ENCODE measurements around the gene OR8G1. TPM values are rescaled to one million over a fixed set of nuclear protein-coding genes. Genes with fewer than 3 reads are reported as not detected.

The OR8G1 gene
- total RNA-seq, 1 experiment from 2014 or later = not detected

DNA sequence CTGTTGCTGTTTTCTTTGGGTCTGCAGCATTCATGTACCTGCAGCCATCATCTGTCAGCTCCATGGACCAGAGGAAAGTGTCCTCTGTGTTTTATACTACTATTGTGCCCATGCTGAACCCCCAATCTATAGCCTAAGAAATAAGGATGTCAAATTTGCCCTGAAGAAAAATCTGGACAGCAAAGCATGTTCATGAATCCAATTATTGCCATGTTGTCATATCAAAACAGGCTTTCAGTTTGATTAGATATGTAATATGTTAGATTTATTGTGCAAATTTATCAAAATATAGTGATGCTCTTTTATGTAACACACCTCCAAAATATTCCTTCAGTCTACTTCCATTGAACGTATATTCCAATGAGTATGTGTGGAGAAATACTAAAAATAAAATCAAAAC lies 15.4 kb upstream of the OR8G1 start:
- no peak overlapping the region for H4K5ac ChIP-seq (ENCODE audit: insufficient read length, low read depth, low read length)
- no peak overlapping the region for H2AK5ac ChIP-seq (ENCODE audit: insufficient read length, low read length)
- H4K91ac ChIP-seq (ENCODE audit: insufficient read length, low read depth, low read length) = no peak overlapping the region
- H3K4me1 ChIP-seq (ENCODE audit: insufficient read depth, low read length) = no peaks in the 10 kb centered on the region
- DNase-seq = no peak
- no peak overlapping the region for H2AFZ ChIP-seq (ENCODE audit: low read length)
- TF ChIP-seq, protein P1, sequence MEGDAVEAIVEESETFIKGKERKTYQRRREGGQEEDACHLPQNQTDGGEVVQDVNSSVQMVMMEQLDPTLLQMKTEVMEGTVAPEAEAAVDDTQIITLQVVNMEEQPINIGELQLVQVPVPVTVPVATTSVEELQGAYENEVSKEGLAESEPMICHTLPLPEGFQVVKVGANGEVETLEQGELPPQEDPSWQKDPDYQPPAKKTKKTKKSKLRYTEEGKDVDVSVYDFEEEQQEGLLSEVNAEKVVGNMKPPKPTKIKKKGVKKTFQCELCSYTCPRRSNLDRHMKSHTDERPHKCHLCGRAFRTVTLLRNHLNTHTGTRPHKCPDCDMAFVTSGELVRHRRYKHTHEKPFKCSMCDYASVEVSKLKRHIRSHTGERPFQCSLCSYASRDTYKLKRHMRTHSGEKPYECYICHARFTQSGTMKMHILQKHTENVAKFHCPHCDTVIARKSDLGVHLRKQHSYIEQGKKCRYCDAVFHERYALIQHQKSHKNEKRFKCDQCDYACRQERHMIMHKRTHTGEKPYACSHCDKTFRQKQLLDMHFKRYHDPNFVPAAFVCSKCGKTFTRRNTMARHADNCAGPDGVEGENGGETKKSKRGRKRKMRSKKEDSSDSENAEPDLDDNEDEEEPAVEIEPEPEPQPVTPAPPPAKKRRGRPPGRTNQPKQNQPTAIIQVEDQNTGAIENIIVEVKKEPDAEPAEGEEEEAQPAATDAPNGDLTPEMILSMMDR (conservative IDR thresholded peaks at IDR 0.05) = no peak
- no peaks in the 10 kb centered on the region for H3K27me3 ChIP-seq (ENCODE audit: insufficient read depth, low read length)
- H2BK12ac ChIP-seq (ENCODE audit: insufficient read length, low read depth, low read length) = no peak overlapping the region
- no peaks in the 10 kb centered on the region for H4K20me1 ChIP-seq (ENCODE audit: control insufficient read depth, insufficient read depth, insufficient read length)
- no CpG with 5 or more reads among the region's 1 CpG for WGBS (ENCODE audit: extremely low coverage, insufficient read length, low lambda C conversion rate)
- no peaks in the 10 kb centered on the region for H3K79me1 ChIP-seq (ENCODE audit: insufficient read depth, low read depth, low read length, poor library complexity, severe bottlenecking)
- no peak overlapping the region for H2BK15ac ChIP-seq (ENCODE audit: low read depth, low read length)
- H3T11ph ChIP-seq (ENCODE audit: low read length) = no peak overlapping the region
- H3K79me2 ChIP-seq (ENCODE audit: insufficient read depth, low read length) = no peaks in the 10 kb centered on the region
- Mint-ChIP-seq H3K27ac (no peak overlapping the region), H3K4me1 (peaks cover 3 to 5% of the 10 kb centered on the region in 2 experiments; a peak in 2 of 4 replicates), H3K9me3 (no peaks in the 10 kb centered on the region), H3K4me3 (no peak overlapping the region), H3K36me3 (ENCODE audit: insufficient read depth in 1 of 3, low read depth in 3 of 3) (no peaks in the 10 kb centered on the region), H3K27me3 (ENCODE audit: low read depth) (no peaks in the 10 kb centered on the region; the same call in 1 of the 2 replicates)
- no peak overlapping the region for H2BK20ac ChIP-seq (ENCODE audit: low read depth, low read length, poor library complexity, severe bottlenecking)
- no peaks in the 10 kb centered on the region for H3K23me2 ChIP-seq (ENCODE audit: insufficient read length, low read depth, low read length, poor library complexity, severe bottlenecking)
- no peak overlapping the region for H3K9ac ChIP-seq (ENCODE audit: extremely low read depth, insufficient read length, low read length)
- no peak overlapping the region for H3K27ac ChIP-seq (ENCODE audit: insufficient read length, low read depth, low read length)
- H3K9me3 ChIP-seq (ENCODE audit: control insufficient read depth, low read depth, low read length) = no peaks in the 10 kb centered on the region
- H3K4ac ChIP-seq (ENCODE audit: low read depth, low read length) = no peak overlapping the region
- no peak overlapping the region for H3K18ac ChIP-seq (ENCODE audit: insufficient read length, low read depth, low read length)
- no peak overlapping the region for H2BK120ac ChIP-seq (ENCODE audit: low read depth, low read length, poor library complexity, severe bottlenecking)
- H3K4me2 ChIP-seq (ENCODE audit: insufficient read depth, insufficient read length, low read length) = no peak overlapping the region
- no peak overlapping the region for H3K14ac ChIP-seq (ENCODE audit: insufficient read depth, low read length)
- no peak overlapping the region for H3K23ac ChIP-seq (ENCODE audit: insufficient read length, low read depth, low read length)
- H2BK5ac ChIP-seq (ENCODE audit: insufficient read length, low read length) = no peak overlapping the region
- H4K8ac ChIP-seq (replicated peaks; ENCODE audit: insufficient read length, low read depth, low read length) = no peak overlapping the region
- H3K56ac ChIP-seq (ENCODE audit: insufficient read length, low read depth, low read length) = no peak overlapping the region
